SU-DHL-6 (cell line): ENCODE data around the gene AMH.

Experiments
- H2AFZ ChIP-seq: fragments of 200-600 bp; sonication (generic); 2 replicates; pipeline ENCODE4 v1.6.1; 2014; ENCODE audit warnings: low read depth, mild to moderate bottlenecking, moderate library complexity, mixed read lengths, antibody characterized with exemption, low read length; ENCODE audit not compliant: severe bottlenecking
- H3F3A ChIP-seq: fragments of 200-600 bp; shearing (Covaris generic); 2 replicates; pipeline ENCODE4 v1.6.0; 2016; ENCODE audit warnings: antibody characterized with exemption, mild to moderate bottlenecking; ENCODE audit not compliant: insufficient read depth
- H3K27ac ChIP-seq: fragments of 200-600 bp; sonication (generic); 2 replicates; pipeline ENCODE4 v1.5.1; 2016; ENCODE audit warnings: low read depth, mild to moderate bottlenecking, low read length, moderate library complexity, mixed read lengths
- H3K27me3 ChIP-seq: fragments of 200-600 bp; sonication (generic), shearing (Covaris generic); 2 replicates; pipeline ENCODE4 v1.6.0; 2014; ENCODE audit warnings: mild to moderate bottlenecking, low read length
- H3K36me3 ChIP-seq: fragments of 200-600 bp; sonication (generic); 2 replicates; pipeline ENCODE4 v1.6.1; 2014; ENCODE audit warnings: mild to moderate bottlenecking, low read length, mixed read lengths
- H3K4me2 ChIP-seq: fragments of 300-600, 200-600 bp; shearing (Covaris generic), sonication (generic); 2 replicates; pipeline ENCODE4 v1.6.0; 2014; ENCODE audit warnings: low read length, low read depth, mild to moderate bottlenecking; ENCODE audit not compliant: poor library complexity, severe bottlenecking
- H3K4me3 ChIP-seq: fragments of 200-600 bp; sonication (generic); 2 replicates; pipeline ENCODE4 v1.5.1; 2014; ENCODE audit warnings: antibody characterized with exemption, low read length, mild to moderate bottlenecking, mixed read lengths; ENCODE audit not compliant: insufficient read depth, poor library complexity, severe bottlenecking
- H3K79me2 ChIP-seq: fragments of 200-600 bp; sonication (generic); 2 replicates; pipeline ENCODE4 v1.6.1; 2014; ENCODE audit warnings: mild to moderate bottlenecking, low read length, moderate library complexity; ENCODE audit not compliant: insufficient read depth
- H3K9ac ChIP-seq: fragments of 200-600 bp; sonication (generic); 2 replicates; pipeline ENCODE4 v1.7.0; 2014; ENCODE audit warnings: mild to moderate bottlenecking, low read length
- H3K9me2 ChIP-seq: fragments of 200-600 bp; sonication (generic); replicated peaks from 2 replicates; pipeline ENCODE4 v1.6.1; 2014; ENCODE audit warnings: low read length; ENCODE audit not compliant: insufficient read depth
- H3K9me3 ChIP-seq: fragments of 200-600 bp; sonication (generic); 2 replicates; pipeline ENCODE4 v1.6.1; 2014; ENCODE audit warnings: low read length, mixed read lengths; ENCODE audit not compliant: insufficient read depth
- H4K20me1 ChIP-seq: fragments of 200-600 bp; sonication (generic); 2 replicates; pipeline ENCODE4 v1.6.1; 2014; ENCODE audit warnings: low read depth, mild to moderate bottlenecking, antibody characterized with exemption, low read length, moderate library complexity, mixed read lengths
- CTCF ChIP-seq: fragments of 200-600 bp; sonication (generic); IDR thresholded peaks from one replicate; pipeline ENCODE4 v1.5.1; 2017; ENCODE audit warnings: antibody characterized with exemption, mild to moderate bottlenecking, low read length, moderate library complexity; ENCODE audit not compliant: insufficient read depth, poor library complexity, severe bottlenecking
- EZH2phosphoT487 ChIP-seq: fragments of 200-600 bp; sonication (generic), shearing (Covaris generic); conservative IDR thresholded peaks from 2 replicates; pipeline ENCODE4 v1.6.1; 2018; ENCODE audit warnings: mild to moderate bottlenecking, antibody characterized with exemption, low read length, moderate library complexity, mixed read lengths

Gene AMH

GRCh38 chr19:2216361-2217225 is 32.5 kb upstream of the AMH start:
- Histone ChIP-seq H3K9me2 (no peaks in the 10 kb centered on the region), H3F3A (no peaks in the 10 kb centered on the region), H3K27me3 (no peaks in the 10 kb centered on the region), H3K36me3 (no peaks in the 10 kb centered on the region), H3K79me2 (no peaks in the 10 kb centered on the region), H2AFZ (no peak overlapping the region), H3K4me3 (no peak overlapping the region), H4K20me1 (no peaks in the 10 kb centered on the region), H3K4me2 (no peak overlapping the region), H3K9ac (no peak overlapping the region), H3K27ac (no peak overlapping the region), H3K9me3 (no peaks in the 10 kb centered on the region)
- TF ChIP-seq EZH2phosphoT487 (no peak), CTCF (no peak)

GRCh38 chr19:2217591-2217990 is 31.5 kb upstream of the AMH start:
- H3K36me3 ChIP-seq: no peaks in the 10 kb centered on the region
- no peak overlapping the region for H3K4me3 ChIP-seq
- H3K9ac ChIP-seq: no peak overlapping the region
- H2AFZ ChIP-seq: no peak overlapping the region
- no peaks in the 10 kb centered on the region for H4K20me1 ChIP-seq
- no peaks in the 10 kb centered on the region for H3K9me3 ChIP-seq
- H3K9me2 ChIP-seq: no peaks in the 10 kb centered on the region
- no peaks in the 10 kb centered on the region for H3F3A ChIP-seq
- no peak overlapping the region for H3K4me2 ChIP-seq
- no peaks in the 10 kb centered on the region for H3K79me2 ChIP-seq
- no peak for TF ChIP-seq EZH2phosphoT487
- no peak for TF ChIP-seq CTCF
- H3K27me3 ChIP-seq: no peaks in the 10 kb centered on the region
- no peak overlapping the region for H3K27ac ChIP-seq

- H3K4me2 ChIP-seq: no peak overlapping the region
- no peak overlapping the region for H2AFZ ChIP-seq
- H3K36me3 ChIP-seq: no peaks in the 10 kb centered on the region
Measured at GRCh38 chr19:2219726-2220125, 29.4 kb upstream of the AMH start.

More at GRCh38 chr19:2219726-2220125, 29.4 kb upstream of the AMH start:
- TF ChIP-seq CTCF (no peak), EZH2phosphoT487 (no peak)
- Histone ChIP-seq H4K20me1 (no peaks in the 10 kb centered on the region), H3K9me2 (no peaks in the 10 kb centered on the region), H3K9ac (no peak overlapping the region), H3K9me3 (no peaks in the 10 kb centered on the region), H3K4me3 (no peak overlapping the region), H3K79me2 (no peaks in the 10 kb centered on the region), H3K27ac (no peak overlapping the region), H3K27me3 (no peaks in the 10 kb centered on the region), H3F3A (peaks cover 13% of the 10 kb centered on the region)
